Subcutaneous adipose tissue (tissue), 4 donors: ENCODE measurements around the gene IGF1R. TPM values are rescaled to one million over a fixed set of nuclear protein-coding genes. Genes with fewer than 3 reads are reported as not detected.

Experiments
- CTCF ChIP-seq: fragments of 450-650 bp; IDR thresholded peaks from one replicate; pipeline ENCODE4 v1.5.1; 2016; ENCODE audit warnings: low read depth, mild to moderate bottlenecking, control low read depth, antibody characterized with exemption, moderate library complexity
- total RNA-seq, 4 donors: library from RNA; depleted of rRNA; stranded (reverse); fragments of >200 nt; gene quantifications; one replicate each; pipeline ENCODE4 v1.1.0, GENCODE V29; 2016

Gene IGF1R
- total RNA-seq, 4 donors from 2014 or later = 27.4 to 53.7 (median 49.7) TPM

- TF ChIP-seq CTCF = no peak
Measured at GRCh38 chr15:98754657-98755022, 106.3 kb downstream of the IGF1R start.

- TF ChIP-seq CTCF = no peak
Measured at GRCh38 chr15:98755138-98755537, 106.8 kb downstream of the IGF1R start.

GRCh38 chr15:98755781-98756180, 107.4 kb downstream of the IGF1R start:
- TF ChIP-seq CTCF = no peak

- TF ChIP-seq CTCF = no peak
Measured at GRCh38 chr15:98758224-98758623, 109.9 kb downstream of the IGF1R start.

- no peak for TF ChIP-seq CTCF
Measured at GRCh38 chr15:98759277-98759676, 110.9 kb downstream of the IGF1R start.

GRCh38 chr15:98760112-98760826, 111.9 kb downstream of the IGF1R start:
- no peak for TF ChIP-seq CTCF

- no peak for TF ChIP-seq CTCF
Measured at GRCh38 chr15:98760975-98761374, 112.6 kb downstream of the IGF1R start.
